Astrocyte (in vitro differentiated cells and primary cell): Measurements from ENCODE around the gene CNKSR1. TPM values are rescaled to one million over a fixed set of nuclear protein-coding genes. Genes with fewer than 3 reads are reported as not detected.
"Not testable (repeated sequence)": the region's sequence is repeated elsewhere in the genome, so short reads cannot be mapped to it uniquely, and the experiment has no call there.

Source experiments
- DNase-seq: peaks from one replicate; pipeline ENCODE4 v3.0.0-alpha.2; 2010; ENCODE audit warnings: low read depth
- FAIRE-seq: peaks from 2 replicates; lab custom pipeline; 2011; peaks lifted over from hg19 to GRCh38; lab: Jason Lieb, UNC
- H2AFZ ChIP-seq: 2 replicates; pipeline ENCODE4 v1.6.0; 2012; ENCODE audit warnings: low read depth, low read length, inconsistent platforms
- H3K27ac ChIP-seq: 2 replicates; pipeline ENCODE4 v1.5.1; 2011; ENCODE audit warnings: low read depth, low read length, inconsistent platforms
- H3K27me3 ChIP-seq: 2 replicates; pipeline ENCODE4 v1.6.0; 2011; ENCODE audit warnings: low read length, inconsistent platforms; ENCODE audit not compliant: insufficient read depth
- H3K36me3 ChIP-seq: 2 replicates; pipeline ENCODE4 v1.5.1; 2011; ENCODE audit warnings: low read length, inconsistent platforms; ENCODE audit not compliant: insufficient read depth
- H3K4me1 ChIP-seq: 2 replicates; pipeline ENCODE4 v1.5.1; 2011; ENCODE audit warnings: low read length, inconsistent platforms; ENCODE audit not compliant: insufficient read depth
- H3K4me2 ChIP-seq: 2 replicates; pipeline ENCODE4 v1.6.0; 2012; ENCODE audit warnings: low read length, inconsistent platforms
- H3K4me3 ChIP-seq: 2 replicates; pipeline ENCODE4 v1.5.1; 2011; ENCODE audit warnings: low read depth, mild to moderate bottlenecking, low read length, inconsistent platforms; ENCODE audit not compliant: insufficient read depth
- H3K79me2 ChIP-seq: 2 replicates; pipeline ENCODE4 v1.6.0; 2012; ENCODE audit warnings: mild to moderate bottlenecking, low read length, inconsistent platforms; ENCODE audit not compliant: insufficient read depth
- H3K9ac ChIP-seq: 2 replicates; pipeline ENCODE4 v1.6.0; 2012; ENCODE audit warnings: mild to moderate bottlenecking, low read length, inconsistent platforms
- H3K9me3 ChIP-seq: 2 replicates; pipeline ENCODE4 v1.5.1; 2012; ENCODE audit warnings: low read depth, mild to moderate bottlenecking, low read length, inconsistent platforms; ENCODE audit not compliant: insufficient read depth
- H4K20me1 ChIP-seq: 2 replicates; pipeline ENCODE4 v1.6.0; 2012; ENCODE audit warnings: low read length, inconsistent platforms; ENCODE audit not compliant: insufficient read depth
- H3K27ac Mint-ChIP-seq: one replicate; pipeline ENCODE4 v1.8.0; 2021; ENCODE audit warnings: mild to moderate bottlenecking, mixed read lengths; ENCODE audit not compliant: unreplicated experiment
- H3K27me3 Mint-ChIP-seq: one replicate; pipeline ENCODE4 v1.8.0; 2021; ENCODE audit warnings: low read depth, mixed read lengths; ENCODE audit not compliant: unreplicated experiment
- H3K36me3 Mint-ChIP-seq: one replicate; pipeline ENCODE4 v1.8.0; 2021; ENCODE audit warnings: low read depth, mixed read lengths; ENCODE audit not compliant: unreplicated experiment
- H3K4me1 Mint-ChIP-seq: one replicate; pipeline ENCODE4 v1.8.0; 2021; ENCODE audit warnings: low read depth, mixed read lengths; ENCODE audit not compliant: unreplicated experiment
- H3K4me3 Mint-ChIP-seq: one replicate; pipeline ENCODE4 v1.8.0; 2021; ENCODE audit warnings: mild to moderate bottlenecking, moderate library complexity, mixed read lengths; ENCODE audit not compliant: unreplicated experiment
- H3K9me3 Mint-ChIP-seq: one replicate; pipeline ENCODE4 v1.8.0; 2021; ENCODE audit warnings: mild to moderate bottlenecking, mixed read lengths; ENCODE audit not compliant: unreplicated experiment
- EZH2 ChIP-seq: IDR thresholded peaks from 2 replicates; pipeline ENCODE4 v1.6.1; 2012; ENCODE audit warnings: mild to moderate bottlenecking, low read length, inconsistent platforms; ENCODE audit not compliant: insufficient read depth
- total RNA-seq: library from RNA; stranded (reverse); gene quantifications from 2 replicates; pipeline ENCODE4 v1.2.1, GENCODE V29; 2021
- TF ChIP-seq, protein P1 (sequence below): IDR thresholded peaks from 2 replicates; pipeline ENCODE4 v1.5.1; 2011; ENCODE audit warnings: low read depth, mild to moderate bottlenecking, inconsistent platforms, low read length, moderate library complexity; ENCODE audit not compliant: insufficient read depth

The CNKSR1 gene
- total RNA-seq, 1 donor from 2014 or later = 5.0 TPM

DNA sequence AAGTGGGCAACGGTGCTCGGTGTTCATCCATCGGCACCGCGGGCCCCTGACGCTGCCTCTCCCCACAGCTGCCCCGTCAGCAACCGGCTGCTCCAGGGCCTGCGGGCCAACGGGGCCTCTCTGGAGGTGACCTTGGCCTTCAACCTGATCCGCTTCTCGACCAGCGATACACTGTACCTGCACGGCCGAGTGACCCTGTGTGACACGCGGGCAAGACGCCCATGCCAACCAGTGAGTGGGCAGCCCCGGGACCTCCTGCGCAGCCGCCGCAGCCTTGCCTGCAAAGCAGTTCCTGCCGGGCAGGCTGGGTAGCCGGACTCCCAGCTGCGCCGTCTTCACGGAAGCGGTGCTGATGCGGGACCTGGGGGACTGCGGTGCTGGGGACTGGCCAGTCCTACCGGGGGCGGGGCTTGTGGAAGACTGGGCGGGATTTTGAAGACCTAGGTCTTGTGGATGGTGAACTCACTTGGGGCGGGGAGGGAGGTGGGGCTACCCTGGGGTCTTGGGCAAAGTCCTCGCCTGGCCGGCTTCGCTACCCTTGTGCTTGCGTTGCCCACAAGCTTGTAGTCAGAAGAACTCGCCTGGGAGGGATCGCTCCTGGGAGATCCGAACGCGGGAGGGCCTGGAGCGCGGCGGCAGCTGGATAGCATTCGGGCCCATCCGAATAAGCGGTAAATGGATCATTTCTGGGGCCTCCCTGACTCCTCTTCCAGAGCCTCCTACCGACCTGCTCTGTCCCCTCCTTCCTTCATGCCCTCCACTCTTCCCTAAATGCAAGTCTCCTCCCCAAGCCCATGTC is 47.9 kb downstream of the CNKSR1 start:
- DNase-seq (peak; percentile 11), FAIRE-seq (no peak)
- Histone ChIP-seq H4K20me1 (no peaks in the 10 kb centered on the region), H3K36me3 (no peaks in the 10 kb centered on the region), H3K9ac (peak overlapping the region; percentile 38), H3K27me3 (peaks cover 6% of the 10 kb centered on the region), H3K4me2 (peak overlapping the region; percentile 86), H3K9me3 (no peaks in the 10 kb centered on the region), H3K79me2 (no peaks in the 10 kb centered on the region), H3K27ac (no peak overlapping the region), H3K4me3 (peak overlapping the region; percentile 55), H3K4me1 (peaks cover 13% of the 10 kb centered on the region), H2AFZ (peak overlapping the region; percentile 89)
- H3K27me3 Mint-ChIP-seq = peaks cover 50% of the 10 kb centered on the region
- H3K4me1 Mint-ChIP-seq = peaks cover 3% of the 10 kb centered on the region
- peaks cover 3% of the 10 kb centered on the region for H3K9me3 Mint-ChIP-seq
- H3K4me3 Mint-ChIP-seq = peak overlapping the region; percentile 75
- peaks cover 3% of the 10 kb centered on the region for H3K36me3 Mint-ChIP-seq
- no peak overlapping the region for H3K27ac Mint-ChIP-seq
- peak; percentile 57 for TF ChIP-seq EZH2
- TF ChIP-seq, protein P1, sequence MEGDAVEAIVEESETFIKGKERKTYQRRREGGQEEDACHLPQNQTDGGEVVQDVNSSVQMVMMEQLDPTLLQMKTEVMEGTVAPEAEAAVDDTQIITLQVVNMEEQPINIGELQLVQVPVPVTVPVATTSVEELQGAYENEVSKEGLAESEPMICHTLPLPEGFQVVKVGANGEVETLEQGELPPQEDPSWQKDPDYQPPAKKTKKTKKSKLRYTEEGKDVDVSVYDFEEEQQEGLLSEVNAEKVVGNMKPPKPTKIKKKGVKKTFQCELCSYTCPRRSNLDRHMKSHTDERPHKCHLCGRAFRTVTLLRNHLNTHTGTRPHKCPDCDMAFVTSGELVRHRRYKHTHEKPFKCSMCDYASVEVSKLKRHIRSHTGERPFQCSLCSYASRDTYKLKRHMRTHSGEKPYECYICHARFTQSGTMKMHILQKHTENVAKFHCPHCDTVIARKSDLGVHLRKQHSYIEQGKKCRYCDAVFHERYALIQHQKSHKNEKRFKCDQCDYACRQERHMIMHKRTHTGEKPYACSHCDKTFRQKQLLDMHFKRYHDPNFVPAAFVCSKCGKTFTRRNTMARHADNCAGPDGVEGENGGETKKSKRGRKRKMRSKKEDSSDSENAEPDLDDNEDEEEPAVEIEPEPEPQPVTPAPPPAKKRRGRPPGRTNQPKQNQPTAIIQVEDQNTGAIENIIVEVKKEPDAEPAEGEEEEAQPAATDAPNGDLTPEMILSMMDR = no peak

DNA sequence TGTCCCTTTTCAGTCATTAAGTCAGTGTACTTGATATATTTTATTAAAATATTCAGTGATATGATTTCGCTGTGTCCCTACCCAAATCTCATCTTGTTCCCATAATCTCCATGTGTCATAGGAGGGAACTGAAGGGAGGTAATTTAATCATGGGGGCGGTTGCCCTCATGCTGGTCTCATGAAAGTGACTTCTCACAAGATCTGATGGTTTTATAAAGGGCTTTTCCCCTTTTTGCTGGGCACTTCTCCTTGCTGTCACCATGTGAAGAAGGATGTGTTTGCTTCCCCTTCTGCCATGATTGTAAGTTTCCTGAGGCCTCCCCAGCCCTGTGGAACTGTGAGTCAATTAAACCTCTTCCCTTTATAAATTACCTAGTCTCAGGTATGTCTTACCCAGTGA is 53.4 kb downstream of the CNKSR1 start:
- H3K27ac Mint-ChIP-seq, H3K9ac ChIP-seq, H2AFZ ChIP-seq, H3K4me3 ChIP-seq, H3K36me3 ChIP-seq, H3K9me3 Mint-ChIP-seq, H3K4me3 Mint-ChIP-seq, H3K4me1 ChIP-seq, H3K27me3 ChIP-seq, FAIRE-seq, H3K9me3 ChIP-seq, H3K27ac ChIP-seq, H4K20me1 ChIP-seq, H3K4me2 ChIP-seq, DNase-seq, H3K4me1 Mint-ChIP-seq, H3K36me3 Mint-ChIP-seq: not testable (repeated sequence)
- H3K27me3 Mint-ChIP-seq = peaks cover 25% of the 10 kb centered on the region
- peaks cover 11% of the 10 kb centered on the region for H3K79me2 ChIP-seq

DNA sequence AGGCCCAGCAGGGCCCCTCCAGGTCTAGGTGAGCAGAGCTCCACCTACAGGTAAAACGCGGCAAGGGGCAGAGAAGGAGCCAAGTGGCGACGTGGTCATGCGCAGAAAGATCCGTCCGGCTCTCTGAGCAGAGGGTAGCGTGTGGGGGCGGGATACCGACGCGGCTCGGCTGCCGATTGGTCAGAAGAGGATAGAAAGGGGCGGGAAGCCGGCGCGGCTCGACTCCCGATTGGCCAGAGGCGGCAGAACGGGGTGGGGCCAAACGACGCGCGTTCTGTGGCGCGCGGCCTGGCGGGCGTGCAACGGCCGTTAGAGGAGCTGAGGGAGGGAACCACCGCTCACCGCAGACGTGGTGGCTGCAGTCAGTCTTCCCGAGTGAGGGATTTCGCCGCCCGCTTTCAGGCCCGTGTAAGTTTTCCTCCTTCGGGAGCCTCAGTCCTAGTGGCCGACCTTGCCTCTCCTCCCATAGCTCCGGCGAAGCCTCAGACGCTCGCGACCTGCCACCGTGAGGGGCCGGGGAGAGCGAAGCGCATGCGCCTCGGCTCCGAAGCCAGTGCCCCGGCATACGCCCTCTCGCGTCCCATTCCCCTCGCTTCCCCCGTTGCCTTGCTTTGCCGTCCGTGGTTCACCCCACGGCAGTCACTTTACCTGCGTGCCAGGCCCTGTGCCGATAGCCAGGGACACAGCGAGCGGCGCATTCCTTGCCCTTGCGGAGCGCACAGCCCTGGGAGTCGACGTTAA is 56.8 kb downstream of the CNKSR1 start, which contains the start of gene CEP85:
Gene CEP85 (plus strand): TSS at position 298 of the 741 bp plus-strand sequence. CDS start 5,584 bp downstream, outside the sequence.
- Histone ChIP-seq H2AFZ (peak within 1 kb of the TSS; percentile 98), H3K27me3 (no peaks in the 10 kb centered on the region), H3K79me2 (peaks cover 42% of the 10 kb centered on the region), H3K9me3 (no peaks in the 10 kb centered on the region), H3K9ac (peak within 1 kb of the TSS; percentile 88), H3K4me1 (peaks cover 13% of the 10 kb centered on the region), H3K36me3 (no peaks in the 10 kb centered on the region), H3K4me3 (peak within 1 kb of the TSS; percentile 90), H3K4me2 (peak within 1 kb of the TSS; percentile 95), H3K27ac (peak within 1 kb of the TSS; percentile 71), H4K20me1 (no peaks in the 10 kb centered on the region)
- Mint-ChIP-seq H3K4me3 (peak within 1 kb of the TSS; percentile 93), H3K36me3 (no peaks in the 10 kb centered on the region), H3K9me3 (no peaks in the 10 kb centered on the region), H3K27ac (peak within 1 kb of the TSS; percentile 81), H3K4me1 (peaks cover 9% of the 10 kb centered on the region), H3K27me3 (peaks cover 2% of the 10 kb centered on the region)
- FAIRE-seq (peak; percentile 77), DNase-seq (peak; percentile 87)
- TF ChIP-seq, protein P1 = peak; percentile 58
- no peak for TF ChIP-seq EZH2
